GM19455 (cell line): ENCODE measurements around the gene INSYN2B.
"Not testable (repeated sequence)": the region's sequence is repeated elsewhere in the genome, so short reads cannot be mapped to it uniquely, and the experiment has no call there.

Experiments
- ATAC-seq: cut with Tn5 transposase; IDR thresholded peaks from one replicate; pipeline ENCODE4 v1.9.1; 2021; ENCODE audit not compliant: unreplicated experiment

Gene INSYN2B

GRCh38 chr5:169860585-169860984, 119.7 kb downstream of the INSYN2B start:
- no peak for ATAC-seq

GRCh38 chr5:169856571-169856970, 123.7 kb downstream of the INSYN2B start:
- ATAC-seq: no peak

GRCh38 chr5:169851321-169851850, 128.9 kb downstream of the INSYN2B start:
- no peak for ATAC-seq

DNA sequence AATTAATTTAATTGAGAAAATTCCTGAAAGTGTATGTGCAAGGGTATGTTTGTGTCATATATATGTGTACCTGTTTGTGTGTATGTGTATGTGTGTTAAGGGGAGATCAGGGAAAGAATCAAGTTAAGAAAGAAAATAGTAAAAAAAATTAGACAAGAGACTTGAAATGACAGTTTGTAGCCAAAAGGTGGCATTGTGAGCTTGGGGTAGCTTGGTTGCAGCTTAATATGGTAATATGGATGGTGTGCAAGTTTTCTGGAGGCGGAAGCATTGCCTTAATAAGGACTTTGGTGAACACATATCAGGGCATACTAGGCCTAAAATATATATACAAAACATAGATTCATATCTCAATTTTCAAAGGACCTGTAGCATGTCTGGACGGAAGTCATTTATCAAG, 129.9 kb downstream of the INSYN2B start:
- no peak for ATAC-seq

- no peak for ATAC-seq
These were observed 131.5 kb downstream of the INSYN2B start for GRCh38 chr5:169848792-169849191.

GRCh38 chr5:169848271-169848670, 132.0 kb downstream of the INSYN2B start:
- no peak for ATAC-seq

DNA sequence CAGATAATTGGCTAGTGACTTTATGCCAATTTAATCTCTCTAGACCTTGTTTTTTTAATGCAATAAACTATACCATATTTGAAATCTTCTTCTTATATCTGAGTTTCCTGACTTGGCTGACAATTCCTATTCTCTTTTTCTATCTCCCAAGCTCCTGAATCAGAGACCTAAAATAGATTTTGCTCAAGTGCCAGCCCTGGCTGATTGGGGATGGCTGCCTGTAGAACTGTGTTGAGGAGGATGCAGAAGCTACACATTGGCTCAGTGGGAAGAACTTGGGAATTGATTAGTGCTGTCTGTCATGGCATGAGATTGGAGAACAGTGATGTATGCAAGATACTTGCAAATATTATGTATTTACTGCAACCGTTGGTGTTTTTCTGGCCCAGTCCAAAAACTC, 132.8 kb downstream of the INSYN2B start:
- ATAC-seq: no peak

- no peak for ATAC-seq
These were observed 137.6 kb downstream of the INSYN2B start for GRCh38 chr5:169842699-169843098.

DNA sequence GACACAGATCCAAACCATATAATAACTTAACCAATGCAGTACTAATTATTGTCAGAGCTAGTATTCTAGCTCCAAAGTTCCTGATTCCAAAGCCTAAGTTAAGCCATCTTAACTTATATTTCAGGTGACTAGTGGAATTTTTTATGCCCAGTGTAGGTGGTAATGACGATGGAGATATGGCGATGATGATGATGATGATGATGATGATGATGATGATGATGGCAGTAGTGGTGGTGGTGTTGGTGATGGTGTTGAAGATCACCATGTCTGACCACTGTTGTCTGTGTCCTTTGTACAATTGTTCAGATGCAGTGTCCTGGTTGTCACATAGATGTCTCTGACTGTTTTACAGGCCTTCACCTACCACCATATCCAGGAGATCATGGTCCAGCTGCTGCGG, 139.9 kb downstream of the INSYN2B start:
- no peak for ATAC-seq

- ATAC-seq: peak; percentile 91
These were observed 141.6 kb downstream of the INSYN2B start for GRCh38 chr5:169838688-169839087.

DNA sequence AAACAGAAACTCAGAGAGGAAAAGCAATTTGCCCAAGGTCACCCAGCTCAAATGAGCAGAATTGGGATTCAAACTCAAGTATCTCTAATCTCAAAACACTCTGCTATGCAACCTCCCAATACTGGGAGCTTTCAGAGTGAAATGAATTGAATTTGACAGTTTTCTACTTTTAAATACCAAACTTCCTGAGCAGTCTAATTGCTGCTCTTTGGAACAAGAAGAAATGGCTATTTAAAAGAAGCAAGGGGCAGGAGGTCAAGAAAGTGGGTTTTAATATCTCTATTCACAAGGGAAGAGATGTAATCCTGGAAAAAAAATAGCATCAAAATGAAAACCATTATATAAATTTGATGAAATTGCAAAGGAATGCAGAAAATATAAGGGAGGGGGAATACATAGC, 142.6 kb downstream of the INSYN2B start:
- no peak for ATAC-seq

DNA sequence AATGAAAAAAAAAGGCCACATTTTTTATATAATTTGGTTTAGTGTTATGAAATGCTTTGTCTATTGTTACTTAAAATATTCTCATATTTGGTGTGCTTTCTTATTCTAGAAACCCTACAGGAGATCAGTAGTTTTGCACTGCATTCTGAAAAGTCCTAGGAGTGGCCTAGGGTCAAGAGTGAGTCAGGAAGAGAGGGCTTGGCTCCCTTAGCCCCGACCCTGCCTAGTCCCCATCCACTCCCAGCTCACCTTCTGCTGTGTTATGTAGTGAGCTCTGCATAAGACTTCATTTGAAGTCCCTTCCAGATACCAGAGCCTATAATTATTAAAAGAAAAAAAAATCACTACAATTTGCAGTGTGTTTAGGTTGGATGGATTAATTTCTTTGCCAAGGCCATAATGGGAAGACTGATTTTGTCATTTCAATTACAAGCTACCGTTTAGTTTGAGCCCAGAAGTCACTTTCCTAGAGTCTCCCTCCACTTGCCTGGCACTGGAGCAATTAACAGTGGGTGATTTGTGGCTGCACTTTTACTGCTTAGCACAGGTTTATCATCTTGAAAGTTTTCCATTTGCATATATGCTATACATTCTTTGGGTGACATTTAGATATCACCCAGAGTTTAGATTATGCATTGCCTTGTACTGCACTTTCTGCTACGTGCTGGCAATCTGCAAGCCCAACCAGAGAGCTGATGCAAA, 143.3 kb downstream of the INSYN2B start:
- ATAC-seq: no peak

DNA sequence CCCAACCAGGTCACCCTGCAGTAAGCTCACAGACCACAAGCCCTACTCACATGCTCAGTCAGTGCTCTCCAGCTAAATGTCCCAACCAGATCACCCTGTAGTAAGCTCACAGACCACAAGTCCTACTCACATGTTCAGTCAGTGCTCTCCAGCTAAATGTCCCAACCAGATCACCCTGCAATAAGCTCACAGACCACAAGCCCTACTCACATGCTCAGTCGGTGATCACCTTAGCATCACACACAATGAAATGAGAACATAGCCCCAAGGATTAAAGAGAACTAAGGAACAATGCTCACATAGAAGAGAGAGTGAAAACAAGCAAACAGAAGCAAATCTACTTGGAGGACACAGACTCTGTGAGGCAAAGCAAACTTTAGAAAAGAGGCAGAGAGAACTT, 145.8 kb downstream of the INSYN2B start:
- not testable (repeated sequence) for ATAC-seq

DNA sequence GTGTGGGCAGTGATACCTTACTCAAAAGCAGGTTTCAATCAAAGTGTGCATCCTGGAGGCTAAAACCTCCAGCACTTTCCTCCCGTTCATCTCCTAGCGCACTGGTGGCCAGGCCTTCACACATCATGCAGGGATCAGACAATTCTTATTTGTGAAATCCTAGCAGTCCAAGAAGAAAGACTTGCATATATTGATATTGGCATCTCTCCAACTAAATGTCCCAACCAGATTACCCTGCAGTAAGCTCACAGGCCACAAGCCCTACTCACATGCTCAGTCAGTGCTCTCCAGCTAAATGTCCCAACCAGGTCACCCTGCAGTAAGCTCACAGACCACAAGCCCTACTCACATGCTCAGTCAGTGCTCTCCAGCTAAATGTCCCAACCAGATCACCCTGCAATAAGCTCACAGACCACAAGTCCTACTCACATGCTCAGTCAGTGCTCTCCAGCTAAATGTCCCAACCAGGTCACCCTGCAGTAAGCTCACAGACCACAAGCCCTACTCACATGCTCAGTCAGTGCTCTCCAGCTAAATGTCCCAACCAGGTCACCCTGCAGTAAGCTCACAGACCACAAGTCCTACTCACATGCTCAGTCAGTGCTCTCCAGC, 146.5 kb downstream of the INSYN2B start:
- ATAC-seq: not testable (repeated sequence)

GRCh38 chr5:169832845-169833244, 147.4 kb downstream of the INSYN2B start:
- ATAC-seq: no peak

- no peak for ATAC-seq
These were observed 148.0 kb downstream of the INSYN2B start for GRCh38 chr5:169832304-169832703.

- ATAC-seq: no peak
These were observed 149.0 kb downstream of the INSYN2B start for GRCh38 chr5:169831331-169831730.

DNA sequence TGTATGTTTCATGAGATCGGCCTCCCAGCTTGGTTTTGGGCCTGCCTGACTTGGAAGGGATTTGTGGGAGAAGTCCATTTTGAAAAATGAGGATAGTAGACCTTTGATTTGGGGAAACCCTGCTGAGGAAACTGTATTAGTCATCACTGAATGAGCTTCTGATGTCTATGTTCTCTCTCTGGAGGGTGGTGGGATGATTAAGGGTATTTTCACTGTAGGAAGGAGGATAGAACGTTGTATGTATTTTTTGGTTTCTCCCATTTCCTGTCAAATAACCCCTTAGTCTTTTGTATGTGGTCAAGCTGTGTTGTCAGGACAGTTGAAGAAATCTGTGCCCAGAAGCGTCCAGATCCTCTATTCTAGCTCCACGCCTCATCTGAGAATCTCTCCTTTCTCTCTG, 151.9 kb downstream of the INSYN2B start:
- ATAC-seq: peak; percentile 55

DNA sequence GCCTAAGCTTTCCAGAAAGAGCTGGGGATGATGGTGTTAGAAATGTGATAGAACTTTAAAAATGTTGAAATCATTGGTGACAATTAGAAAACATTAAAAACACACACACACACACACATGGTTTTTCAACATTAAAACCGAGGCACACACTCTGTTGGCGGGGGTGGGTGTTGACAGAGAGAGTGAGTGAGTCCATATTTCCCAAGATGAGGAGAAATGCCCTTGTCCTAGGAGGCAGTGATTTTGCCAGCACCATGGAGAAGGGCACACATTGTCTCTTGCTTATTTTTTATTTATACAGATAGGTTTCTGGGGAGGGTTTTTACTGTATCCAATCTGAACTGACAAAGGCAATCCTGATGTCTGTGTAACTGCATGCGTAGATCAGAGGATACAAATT, 152.5 kb downstream of the INSYN2B start:
- no peak for ATAC-seq

- no peak for ATAC-seq
These were observed 153.7 kb downstream of the INSYN2B start for GRCh38 chr5:169826618-169827017.

DNA sequence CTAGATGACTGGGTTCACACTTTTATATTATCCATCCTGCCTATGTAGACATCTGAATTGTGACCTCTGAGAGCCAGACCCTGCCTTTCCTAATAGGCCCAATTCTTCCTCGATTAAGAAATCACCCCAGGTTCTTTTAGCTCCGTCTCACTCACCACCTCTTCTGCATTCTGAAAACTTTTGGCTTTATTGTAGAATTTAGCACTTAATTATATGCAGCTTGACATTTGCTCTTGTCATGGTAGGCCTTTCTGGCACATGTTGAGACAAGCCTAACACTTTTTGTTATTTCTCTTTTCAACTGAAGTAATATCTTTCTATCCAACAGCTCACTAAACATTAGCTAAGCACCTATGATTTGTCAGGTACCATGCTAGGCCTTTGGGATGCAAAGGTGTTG, 163.3 kb downstream of the INSYN2B start:
- no peak for ATAC-seq

- no peak for ATAC-seq
These were observed 165.8 kb downstream of the INSYN2B start for GRCh38 chr5:169814522-169814921.
